Measurements from ENCODE around the gene RHOD. TPM values are rescaled to one million over a fixed set of nuclear protein-coding genes. Genes with fewer than 3 reads are reported as not detected.

RHOD gene
- total and polyA plus RNA-seq, 10 donors: 1.3 to 6.4 (median 2.7) TPM

DNA sequence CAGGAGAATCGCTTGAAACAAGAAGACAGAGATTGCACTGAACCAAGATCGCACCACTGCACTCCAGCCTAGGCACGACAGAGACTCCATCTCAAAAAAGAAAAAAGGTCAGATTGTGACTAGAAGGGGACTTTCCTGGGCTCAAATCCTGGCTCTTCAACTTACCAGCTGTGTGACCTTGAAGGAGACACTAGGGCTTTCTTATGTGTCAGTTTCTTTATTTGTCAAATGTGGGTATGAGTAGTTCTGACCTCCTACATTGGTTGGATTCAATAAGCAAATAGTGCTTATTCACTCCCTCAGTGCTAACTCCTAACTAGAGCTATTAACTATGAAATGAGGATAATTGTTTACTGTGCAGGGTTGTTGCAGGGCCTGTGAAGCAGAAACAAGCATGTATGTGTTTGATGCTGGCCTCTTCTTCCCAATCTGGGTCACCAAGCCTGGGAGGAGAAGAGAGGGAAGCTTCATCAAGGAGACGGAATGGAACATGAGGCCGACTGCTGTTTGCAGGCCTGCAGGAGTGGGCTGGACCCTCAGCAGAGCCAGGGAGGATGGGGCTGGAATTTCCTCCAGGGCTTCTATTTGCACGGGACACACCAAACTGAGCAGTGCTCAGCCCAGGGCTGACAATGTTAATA is 22.5 kb downstream of the RHOD start:
- Histone ChIP-seq H3K4me3 (no peak overlapping the region), H3K36me3 (no peaks in the 10 kb centered on the region), H3K4me1 (peaks cover 0 to 16% (median 11%) of the 10 kb centered on the region in 6 donors), H3K27me3 (replicated peaks in 1 of 7) (peaks cover 0 to 30% (median 0%) of the 10 kb centered on the region in 7 donors), H3K27ac (no peak overlapping the region), H3K9me3 (no peaks in the 10 kb centered on the region)
- TF ChIP-seq POLR2AphosphoS5 (IDR thresholded peaks at IDR 0.05) (no peak), CTCF (IDR thresholded peaks at IDR 0.05 in 8 of 11, conservative IDR thresholded peaks at IDR 0.05 in 3 of 11) (no peak), POLR2A (IDR thresholded peaks at IDR 0.05) (no peak)
- DNase-seq: no peak
- 76 to 88% (median 82%) methylated on average over 6 of the region's 6 CpGs for WGBS, 5 donors
- intact Hi-C loops (cut with DNase I; ENCODE audit: low total_unique reads): no loop called here

- TF ChIP-seq CTCF (IDR thresholded peaks at IDR 0.05 in 8 of 11, conservative IDR thresholded peaks at IDR 0.05 in 3 of 11) (no peak), POLR2A (IDR thresholded peaks at IDR 0.05) (no peak), POLR2AphosphoS5 (IDR thresholded peaks at IDR 0.05) (no peak)
- no peak for DNase-seq
- whole genome bisulfite sequencing, 5 donors: 24 to 35% (median 30%) methylated on average over 18 to 20 of the region's 20 CpGs
- H3K4me3 ChIP-seq: peak overlapping the region in 1 of 8 donors; percentile 18
- H3K4me1 ChIP-seq: peaks cover 0 to 16% (median 11%) of the 10 kb centered on the region in 6 donors
- intact Hi-C loops (cut with DNase I; ENCODE audit: low total_unique reads): no loop called here
- peaks cover 0 to 28% (median 0%) of the 10 kb centered on the region in 7 donors for H3K27me3 ChIP-seq (replicated peaks in 1 of 7)
- no peak overlapping the region for H3K27ac ChIP-seq
- no peaks in the 10 kb centered on the region for H3K36me3 ChIP-seq
- H3K9me3 ChIP-seq: no peaks in the 10 kb centered on the region
Measured at GRCh38 chr11:67082071-67082791, 25.6 kb downstream of the RHOD start.

GRCh38 chr11:67083786-67084366 is 27.2 kb downstream of the RHOD start:
- peaks cover 0 to 16% (median 11%) of the 10 kb centered on the region in 6 donors for H3K4me1 ChIP-seq
- no peak for DNase-seq
- H3K4me3 ChIP-seq: no peak overlapping the region
- no peak overlapping the region for H3K27ac ChIP-seq
- no peak for TF ChIP-seq POLR2A (IDR thresholded peaks at IDR 0.05)
- no peak for TF ChIP-seq CTCF (IDR thresholded peaks at IDR 0.05 in 8 of 11, conservative IDR thresholded peaks at IDR 0.05 in 3 of 11)
- no peak for TF ChIP-seq POLR2AphosphoS5 (IDR thresholded peaks at IDR 0.05)
- intact Hi-C loops (cut with DNase I; ENCODE audit: low total_unique reads): no loop called here
- WGBS, 5 donors: 82 to 90% (median 88%) methylated on average over 8 of the region's 8 CpGs
- no peaks in the 10 kb centered on the region for H3K36me3 ChIP-seq
- H3K27me3 ChIP-seq (replicated peaks in 1 of 7): peaks cover 0 to 13% (median 0%) of the 10 kb centered on the region in 7 donors
- H3K9me3 ChIP-seq: no peaks in the 10 kb centered on the region

DNA sequence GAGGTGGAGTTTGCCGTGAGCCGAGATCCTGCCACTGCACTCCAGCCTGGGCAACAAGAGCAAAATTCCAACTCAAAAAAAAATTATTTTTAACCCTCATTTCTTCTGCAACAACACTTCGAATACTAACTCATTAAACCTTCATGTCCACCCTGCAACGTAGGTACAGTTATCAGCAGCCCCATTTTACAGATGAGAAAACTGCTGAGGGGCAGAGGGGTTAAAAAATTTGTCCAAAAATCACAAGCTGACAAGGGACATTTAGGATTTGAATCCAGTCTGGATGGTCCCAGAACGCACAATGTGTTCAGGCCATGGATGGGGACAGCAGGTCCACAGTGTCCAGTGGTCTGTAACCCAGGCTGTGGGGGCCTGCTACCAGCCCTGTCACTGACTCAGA is 29.0 kb downstream of the RHOD start:
- Histone ChIP-seq H3K27me3 (replicated peaks in 1 of 7) (peaks cover 0 to 13% (median 0%) of the 10 kb centered on the region in 7 donors), H3K9me3 (no peaks in the 10 kb centered on the region), H3K36me3 (no peaks in the 10 kb centered on the region), H3K27ac (no peak overlapping the region), H3K4me3 (no peak overlapping the region), H3K4me1 (peaks cover 0 to 16% (median 11%) of the 10 kb centered on the region in 6 donors)
- TF ChIP-seq POLR2AphosphoS5 (IDR thresholded peaks at IDR 0.05): no peak
- no peak for TF ChIP-seq CTCF (IDR thresholded peaks at IDR 0.05 in 8 of 11, conservative IDR thresholded peaks at IDR 0.05 in 3 of 11)
- no peak for TF ChIP-seq POLR2A (IDR thresholded peaks at IDR 0.05)
- 86 to 98% (median 97%) methylated on average over 5 of the region's 5 CpGs for WGBS, 5 donors
- intact Hi-C loops (cut with DNase I; ENCODE audit: low total_unique reads): no loop called here
- no peak for DNase-seq

Measured in spleen (tissue), 11 donors.